ENCODE measurements around the gene MCTP1.

- no peak for TF ChIP-seq POLR2AphosphoS5 (IDR thresholded peaks at IDR 0.05)
- TF ChIP-seq, protein P1, sequence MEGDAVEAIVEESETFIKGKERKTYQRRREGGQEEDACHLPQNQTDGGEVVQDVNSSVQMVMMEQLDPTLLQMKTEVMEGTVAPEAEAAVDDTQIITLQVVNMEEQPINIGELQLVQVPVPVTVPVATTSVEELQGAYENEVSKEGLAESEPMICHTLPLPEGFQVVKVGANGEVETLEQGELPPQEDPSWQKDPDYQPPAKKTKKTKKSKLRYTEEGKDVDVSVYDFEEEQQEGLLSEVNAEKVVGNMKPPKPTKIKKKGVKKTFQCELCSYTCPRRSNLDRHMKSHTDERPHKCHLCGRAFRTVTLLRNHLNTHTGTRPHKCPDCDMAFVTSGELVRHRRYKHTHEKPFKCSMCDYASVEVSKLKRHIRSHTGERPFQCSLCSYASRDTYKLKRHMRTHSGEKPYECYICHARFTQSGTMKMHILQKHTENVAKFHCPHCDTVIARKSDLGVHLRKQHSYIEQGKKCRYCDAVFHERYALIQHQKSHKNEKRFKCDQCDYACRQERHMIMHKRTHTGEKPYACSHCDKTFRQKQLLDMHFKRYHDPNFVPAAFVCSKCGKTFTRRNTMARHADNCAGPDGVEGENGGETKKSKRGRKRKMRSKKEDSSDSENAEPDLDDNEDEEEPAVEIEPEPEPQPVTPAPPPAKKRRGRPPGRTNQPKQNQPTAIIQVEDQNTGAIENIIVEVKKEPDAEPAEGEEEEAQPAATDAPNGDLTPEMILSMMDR (IDR thresholded peaks at IDR 0.05), result no peak
Observed at GRCh38 chr5:94699562-94699961, 585.3 kb downstream of the MCTP1 start.

All from breast epithelium (tissue), 3 donors.